Measurements from ENCODE around the gene ST3GAL2. TPM values are rescaled to one million over a fixed set of nuclear protein-coding genes. Genes with fewer than 3 reads are reported as not detected.

ST3GAL2 gene
- polyA plus RNA-seq, 1 experiment = 12.4 TPM

- ChIA-PET CTCF (interaction anchor here (0.7 to 2.1 kb wide), 9 partner anchors 9 to 258 kb away, joined by 3 to 6 read pairs (median 4); no protein-coding TSS in a partner anchor), POLR2A (interaction anchor here (0.5 kb wide), 1 partner anchor 17 kb away, joined by 6 read pairs; no protein-coding TSS in a partner anchor)
- Histone ChIP-seq H3K9me3 (ENCODE audit: control insufficient read depth, insufficient read depth, low read length) (no peaks in the 10 kb centered on the region; the same call in 1 of the 2 replicates), H3K4me3 (ENCODE audit: low read depth, low read length) (no peak overlapping the region), H3K27ac (ENCODE audit: low read depth, low read length) (no peak overlapping the region), H3K27me3 (ENCODE audit: control insufficient read depth, insufficient read depth, low read length) (no peaks in the 10 kb centered on the region)
- no peak for DNase-seq (ENCODE audit: low read depth, low spot score)
- TF ChIP-seq, protein P1, sequence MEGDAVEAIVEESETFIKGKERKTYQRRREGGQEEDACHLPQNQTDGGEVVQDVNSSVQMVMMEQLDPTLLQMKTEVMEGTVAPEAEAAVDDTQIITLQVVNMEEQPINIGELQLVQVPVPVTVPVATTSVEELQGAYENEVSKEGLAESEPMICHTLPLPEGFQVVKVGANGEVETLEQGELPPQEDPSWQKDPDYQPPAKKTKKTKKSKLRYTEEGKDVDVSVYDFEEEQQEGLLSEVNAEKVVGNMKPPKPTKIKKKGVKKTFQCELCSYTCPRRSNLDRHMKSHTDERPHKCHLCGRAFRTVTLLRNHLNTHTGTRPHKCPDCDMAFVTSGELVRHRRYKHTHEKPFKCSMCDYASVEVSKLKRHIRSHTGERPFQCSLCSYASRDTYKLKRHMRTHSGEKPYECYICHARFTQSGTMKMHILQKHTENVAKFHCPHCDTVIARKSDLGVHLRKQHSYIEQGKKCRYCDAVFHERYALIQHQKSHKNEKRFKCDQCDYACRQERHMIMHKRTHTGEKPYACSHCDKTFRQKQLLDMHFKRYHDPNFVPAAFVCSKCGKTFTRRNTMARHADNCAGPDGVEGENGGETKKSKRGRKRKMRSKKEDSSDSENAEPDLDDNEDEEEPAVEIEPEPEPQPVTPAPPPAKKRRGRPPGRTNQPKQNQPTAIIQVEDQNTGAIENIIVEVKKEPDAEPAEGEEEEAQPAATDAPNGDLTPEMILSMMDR (IDR thresholded peaks at IDR 0.05; ENCODE audit: low read depth, low read length) = no peak
Observed at GRCh38 chr16:70394853-70395252, 44.0 kb downstream of the ST3GAL2 start.

- H3K27me3 ChIP-seq (ENCODE audit: control insufficient read depth, insufficient read depth, low read length) = no peaks in the 10 kb centered on the region
- no peak overlapping the region for H3K4me3 ChIP-seq (ENCODE audit: low read depth, low read length)
- H3K27ac ChIP-seq (ENCODE audit: low read depth, low read length) = no peak overlapping the region
- no peak for DNase-seq (ENCODE audit: low read depth, low spot score)
- H3K9me3 ChIP-seq (ENCODE audit: control insufficient read depth, insufficient read depth, low read length) = no peaks in the 10 kb centered on the region; the same call in 1 of the 2 replicates
- POLR2A ChIA-PET = interaction anchor here (0.7 kb wide), 1 partner anchor 8 kb away, joined by 8 read pairs; no protein-coding TSS in a partner anchor
- CTCF ChIA-PET = interaction anchor here (1.0 to 1.8 kb wide), 5 partner anchors 14 to 259 kb away, joined by 3 to 6 read pairs (median 4); no protein-coding TSS in a partner anchor
- TF ChIP-seq, protein P1 (IDR thresholded peaks at IDR 0.05; ENCODE audit: low read depth, low read length) = no peak
Observed at GRCh38 chr16:70393662-70394061, 45.2 kb downstream of the ST3GAL2 start.

- ChIA-PET POLR2A (interaction anchor here (1.1 to 1.2 kb wide), 2 partner anchors 10 to 11 kb away, joined by 5 to 8 read pairs; no protein-coding TSS in a partner anchor), CTCF (interaction anchor here (1.9 kb wide), 1 partner anchor 12 kb away, joined by 5 read pairs; no protein-coding TSS in a partner anchor)
- H3K27ac ChIP-seq (ENCODE audit: low read depth, low read length) = no peak overlapping the region
Observed at GRCh38 chr16:70392606-70393005, 46.3 kb downstream of the ST3GAL2 start.

GRCh38 chr16:70391881-70392481, 46.9 kb downstream of the ST3GAL2 start:
- TF ChIP-seq, protein P1 (IDR thresholded peaks at IDR 0.05; ENCODE audit: low read depth, low read length) = no peak
- H3K4me3 ChIP-seq (ENCODE audit: low read depth, low read length) = no peak overlapping the region
- no peaks in the 10 kb centered on the region for H3K27me3 ChIP-seq (ENCODE audit: control insufficient read depth, insufficient read depth, low read length)
- no peak for DNase-seq (ENCODE audit: low read depth, low spot score)
- no peak overlapping the region for H3K27ac ChIP-seq (ENCODE audit: low read depth, low read length)
- ChIA-PET CTCF (interaction anchor here (1.9 kb wide), 1 partner anchor 11 kb away, joined by 5 read pairs; no protein-coding TSS in a partner anchor), POLR2A (interaction anchor here (1.1 to 1.2 kb wide), 2 partner anchors 9 to 11 kb away, joined by 5 to 8 read pairs; no protein-coding TSS in a partner anchor)
- no peaks in the 10 kb centered on the region; the same call in 1 of the 2 replicates for H3K9me3 ChIP-seq (ENCODE audit: control insufficient read depth, insufficient read depth, low read length)

More at GRCh38 chr16:70392606-70393005, 46.3 kb downstream of the ST3GAL2 start:
- no peaks in the 10 kb centered on the region for H3K27me3 ChIP-seq (ENCODE audit: control insufficient read depth, insufficient read depth, low read length)
- H3K9me3 ChIP-seq (ENCODE audit: control insufficient read depth, insufficient read depth, low read length) = no peaks in the 10 kb centered on the region; the same call in 1 of the 2 replicates
- H3K4me3 ChIP-seq (ENCODE audit: low read depth, low read length) = no peak overlapping the region
- DNase-seq (ENCODE audit: low read depth, low spot score) = no peak
- TF ChIP-seq, protein P1 (IDR thresholded peaks at IDR 0.05; ENCODE audit: low read depth, low read length) = no peak

- H3K9me3 ChIP-seq (ENCODE audit: control insufficient read depth, insufficient read depth, low read length) = no peaks in the 10 kb centered on the region; the same call in 1 of the 2 replicates
- TF ChIP-seq, protein P1 (IDR thresholded peaks at IDR 0.05; ENCODE audit: low read depth, low read length) = no peak
- no peak overlapping the region for H3K27ac ChIP-seq (ENCODE audit: low read depth, low read length)
- H3K27me3 ChIP-seq (ENCODE audit: control insufficient read depth, insufficient read depth, low read length) = no peaks in the 10 kb centered on the region
- no peak overlapping the region for H3K4me3 ChIP-seq (ENCODE audit: low read depth, low read length)
- ChIA-PET POLR2A (interaction anchor here (1.1 kb wide), 1 partner anchor 9 kb away, joined by 5 read pairs; no protein-coding TSS in a partner anchor), CTCF (interaction anchor here (1.9 kb wide), 1 partner anchor 10 kb away, joined by 5 read pairs; no protein-coding TSS in a partner anchor)
- DNase-seq (ENCODE audit: low read depth, low spot score) = no peak
Observed at GRCh38 chr16:70391446-70391845, 47.5 kb downstream of the ST3GAL2 start.

Measured in AG04450 (cell line).